ENCODE data around the gene GRK2. TPM values are rescaled to one million over a fixed set of nuclear protein-coding genes. Genes with fewer than 3 reads are reported as not detected.

Gene GRK2
- total and polyA plus RNA-seq, 9 of the 15 experiments (the other 6 are each of a cell fraction or from before 2014, with no cell fraction given), result 0.24 to 95.8 (median 56.5) TPM

DNA sequence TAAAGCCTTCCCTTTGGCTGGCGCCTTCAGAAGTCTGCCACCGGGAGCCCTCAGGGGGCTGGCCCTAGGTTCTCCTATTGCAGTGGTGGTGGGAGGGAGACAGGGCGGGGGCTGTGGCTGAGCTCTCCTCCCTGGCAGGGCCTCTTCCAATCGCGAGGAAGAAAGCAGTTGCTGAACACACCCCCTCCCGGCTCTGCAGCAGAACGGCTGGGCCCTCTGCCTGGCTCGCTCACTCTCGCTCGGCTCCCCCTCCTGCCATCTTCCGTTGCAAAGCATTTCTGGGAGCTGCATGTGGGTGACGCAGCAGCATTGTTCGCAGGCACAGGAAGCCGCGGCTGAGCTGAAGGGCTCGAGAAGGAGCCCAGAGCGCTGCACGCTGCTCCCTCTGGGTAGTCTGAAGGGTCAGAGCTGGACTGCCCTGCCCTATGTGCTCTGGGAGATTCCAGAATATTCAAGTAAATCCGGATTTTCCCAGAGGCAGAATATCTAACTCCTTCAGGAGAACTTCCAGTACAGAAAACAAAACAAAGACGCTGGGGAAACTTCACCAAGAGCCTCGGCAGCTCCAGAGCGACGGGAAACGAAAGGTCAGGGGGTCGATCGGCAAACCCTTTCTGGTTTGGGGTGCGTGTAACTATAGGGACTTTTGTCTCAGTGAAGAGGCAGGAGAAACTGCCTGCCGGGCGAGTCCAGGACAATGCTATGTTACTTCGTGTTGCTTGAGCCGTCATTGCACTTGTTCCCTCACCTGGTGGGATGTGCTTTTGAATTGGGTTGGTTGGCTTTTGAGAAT, 26.3 kb upstream of the GRK2 start (continued):
- TF ChIP-seq, protein P1, sequence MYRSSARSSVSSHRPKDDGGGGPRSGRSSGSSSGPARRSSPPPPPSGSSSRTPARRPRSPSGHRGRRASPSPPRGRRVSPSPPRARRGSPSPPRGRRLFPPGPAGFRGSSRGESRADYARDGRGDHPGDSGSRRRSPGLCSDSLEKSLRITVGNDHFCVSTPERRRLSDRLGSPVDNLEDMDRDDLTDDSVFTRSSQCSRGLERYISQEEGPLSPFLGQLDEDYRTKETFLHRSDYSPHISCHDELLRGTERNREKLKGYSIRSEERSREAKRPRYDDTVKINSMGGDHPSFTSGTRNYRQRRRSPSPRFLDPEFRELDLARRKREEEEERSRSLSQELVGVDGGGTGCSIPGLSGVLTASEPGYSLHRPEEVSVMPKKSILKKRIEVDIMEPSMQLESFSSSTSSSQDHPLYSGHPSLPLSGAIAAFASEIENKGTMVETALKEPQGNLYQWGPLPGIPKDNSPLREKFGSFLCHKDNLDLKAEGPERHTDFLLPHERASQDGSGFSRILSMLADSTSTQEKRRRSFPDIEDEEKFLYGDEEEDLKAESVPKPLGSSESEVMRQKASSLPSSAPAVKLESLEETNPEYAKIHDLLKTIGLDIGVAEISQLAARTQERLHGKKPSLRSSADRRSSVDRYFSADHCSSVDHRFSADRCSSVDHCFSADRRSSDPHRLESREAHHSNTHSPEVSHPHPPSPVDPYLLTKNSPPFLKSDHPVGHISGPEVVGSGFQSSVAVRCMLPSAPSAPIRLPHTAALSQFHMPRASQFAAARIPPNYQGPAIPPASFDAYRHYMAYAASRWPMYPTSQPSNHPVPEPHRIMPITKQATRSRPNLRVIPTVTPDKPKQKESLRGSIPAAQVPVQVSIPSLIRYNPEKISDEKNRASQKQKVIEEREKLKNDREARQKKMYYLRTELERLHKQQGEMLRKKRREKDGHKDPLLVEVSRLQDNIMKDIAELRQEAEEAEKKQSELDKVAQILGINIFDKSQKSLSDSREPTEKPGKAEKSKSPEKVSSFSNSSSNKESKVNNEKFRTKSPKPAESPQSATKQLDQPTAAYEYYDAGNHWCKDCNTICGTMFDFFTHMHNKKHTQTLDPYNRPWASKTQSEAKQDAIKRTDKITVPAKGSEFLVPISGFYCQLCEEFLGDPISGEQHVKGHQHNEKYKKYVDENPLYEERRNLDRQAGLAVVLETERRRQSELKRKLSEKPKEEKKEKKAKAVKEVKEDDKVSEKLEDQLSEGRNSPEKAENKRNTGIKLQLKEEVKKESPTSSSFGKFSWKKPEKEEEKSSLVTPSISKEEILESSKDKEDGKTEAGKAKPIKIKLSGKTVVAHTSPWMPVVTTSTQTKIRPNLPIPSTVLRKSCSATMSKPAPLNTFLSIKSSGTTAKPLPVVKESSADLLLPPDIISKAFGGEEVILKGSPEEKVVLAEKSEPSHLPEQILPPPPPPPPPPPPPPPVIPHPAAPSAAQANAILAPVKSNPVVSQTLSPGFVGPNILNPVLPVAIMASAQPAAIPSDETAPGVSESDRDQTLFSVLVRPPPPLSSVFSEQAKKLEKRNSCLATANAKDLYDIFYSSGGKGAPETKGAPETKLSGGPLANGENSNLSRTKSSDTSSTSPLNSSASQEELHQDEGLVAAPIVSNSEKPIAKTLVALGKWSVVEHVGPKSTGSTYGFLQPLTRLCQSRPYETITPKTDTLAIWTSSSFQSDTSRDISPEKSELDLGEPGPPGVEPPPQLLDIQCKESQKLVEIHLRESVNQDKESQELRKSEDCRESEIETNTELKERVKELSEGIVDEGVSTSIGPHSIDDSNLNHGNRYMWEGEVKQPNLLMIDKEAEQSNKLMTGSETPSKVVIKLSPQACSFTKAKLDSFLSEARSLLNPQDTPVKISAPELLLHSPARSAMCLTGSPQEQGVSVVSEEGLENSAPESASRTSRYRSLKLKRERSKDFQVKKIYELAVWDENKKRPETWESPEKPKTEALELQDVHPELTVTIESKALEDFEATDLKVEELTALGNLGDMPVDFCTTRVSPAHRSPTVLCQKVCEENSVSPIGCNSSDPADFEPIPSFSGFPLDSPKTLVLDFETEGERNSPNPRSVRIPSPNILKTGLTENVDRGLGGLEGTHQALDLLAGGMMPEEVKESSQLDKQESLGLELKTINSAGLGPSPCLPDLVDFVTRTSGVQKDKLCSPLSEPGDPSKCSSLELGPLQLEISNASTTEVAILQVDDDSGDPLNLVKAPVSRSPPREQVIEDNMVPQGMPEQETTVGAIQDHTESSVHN (IDR thresholded peaks at IDR 0.05; ENCODE audit: borderline replicate concordance in 1 of 2, low read depth in 1 of 2), result no peak
- TF ChIP-seq SMARCA5 (IDR thresholded peaks at IDR 0.05) (no peak), SMC3 (conservative IDR thresholded peaks at IDR 0.05; ENCODE audit: insufficient read depth, low read depth, low read length) (peak; percentile 24; the same call in 1 of the 2 replicates), RBM39 (optimal IDR thresholded peaks at IDR 0.05; ENCODE audit: low read depth, low read length) (no peak), ARHGAP35 (IDR thresholded peaks at IDR 0.05; ENCODE audit: partially characterized antibody) (peak; percentile 26), ZNF79 (CRISPR knock-in tag; IDR thresholded peaks at IDR 0.05; ENCODE audit: low read depth) (no peak), JUNB (CRISPR knock-in tag; conservative IDR thresholded peaks at IDR 0.05) (no peak), CSDE1 (IDR thresholded peaks at IDR 0.05) (0 out of 4 replicates have a peak, but pooled peaks of 1 of the 2 experiments have one; percentile 16), ZNF644 (tag; IDR thresholded peaks at IDR 0.05; ENCODE audit: low read depth) (no peak), GTF2E2 (tag; IDR thresholded peaks at IDR 0.05) (peak; percentile 4; the same call in 1 of the 2 replicates), SRSF3 (IDR thresholded peaks at IDR 0.05; ENCODE audit: insufficient read depth, low read length) (no peak), CBX5 (IDR thresholded peaks at IDR 0.05; ENCODE audit: borderline replicate concordance, low read depth) (no peak), ETS2 (tag; IDR thresholded peaks at IDR 0.05; ENCODE audit: borderline replicate concordance, poor library complexity, severe bottlenecking) (no peak), ZNF431 (CRISPR knock-in tag; IDR thresholded peaks at IDR 0.05) (0 out of 2 replicates have a peak, but pooled peaks have one; percentile 4), POLR3G (IDR thresholded peaks at IDR 0.05; ENCODE audit: extremely low read depth, insufficient read length, insufficient replicate concordance) (no peak), ZC3H8 (IDR thresholded peaks at IDR 0.05) (no peak), SIN3B (IDR thresholded peaks at IDR 0.05; ENCODE audit: low read depth) (peak; percentile 30; the same call in 1 of the 2 replicates)
- TF ChIP-seq, protein P2, sequence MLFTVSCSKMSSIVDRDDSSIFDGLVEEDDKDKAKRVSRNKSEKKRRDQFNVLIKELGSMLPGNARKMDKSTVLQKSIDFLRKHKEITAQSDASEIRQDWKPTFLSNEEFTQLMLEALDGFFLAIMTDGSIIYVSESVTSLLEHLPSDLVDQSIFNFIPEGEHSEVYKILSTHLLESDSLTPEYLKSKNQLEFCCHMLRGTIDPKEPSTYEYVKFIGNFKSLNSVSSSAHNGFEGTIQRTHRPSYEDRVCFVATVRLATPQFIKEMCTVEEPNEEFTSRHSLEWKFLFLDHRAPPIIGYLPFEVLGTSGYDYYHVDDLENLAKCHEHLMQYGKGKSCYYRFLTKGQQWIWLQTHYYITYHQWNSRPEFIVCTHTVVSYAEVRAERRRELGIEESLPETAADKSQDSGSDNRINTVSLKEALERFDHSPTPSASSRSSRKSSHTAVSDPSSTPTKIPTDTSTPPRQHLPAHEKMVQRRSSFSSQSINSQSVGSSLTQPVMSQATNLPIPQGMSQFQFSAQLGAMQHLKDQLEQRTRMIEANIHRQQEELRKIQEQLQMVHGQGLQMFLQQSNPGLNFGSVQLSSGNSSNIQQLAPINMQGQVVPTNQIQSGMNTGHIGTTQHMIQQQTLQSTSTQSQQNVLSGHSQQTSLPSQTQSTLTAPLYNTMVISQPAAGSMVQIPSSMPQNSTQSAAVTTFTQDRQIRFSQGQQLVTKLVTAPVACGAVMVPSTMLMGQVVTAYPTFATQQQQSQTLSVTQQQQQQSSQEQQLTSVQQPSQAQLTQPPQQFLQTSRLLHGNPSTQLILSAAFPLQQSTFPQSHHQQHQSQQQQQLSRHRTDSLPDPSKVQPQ (CRISPR knock-in tag; IDR thresholded peaks at IDR 0.05; ENCODE audit: borderline replicate concordance), result no peak

Measured in K562 (cell line).